SU-DHL-6 (cell line): Measurements from ENCODE around the gene CHRNA4.

Experiments used
- CTCF ChIP-seq: fragments of 200-600 bp; sonication (generic); IDR thresholded peaks from one replicate; pipeline ENCODE4 v1.5.1; 2017; ENCODE audit warnings: antibody characterized with exemption, mild to moderate bottlenecking, low read length, moderate library complexity; ENCODE audit not compliant: insufficient read depth, poor library complexity, severe bottlenecking
- EZH2phosphoT487 ChIP-seq: fragments of 200-600 bp; sonication (generic), shearing (Covaris generic); conservative IDR thresholded peaks from 2 replicates; pipeline ENCODE4 v1.6.1; 2018; ENCODE audit warnings: mild to moderate bottlenecking, antibody characterized with exemption, low read length, moderate library complexity, mixed read lengths

DNA sequence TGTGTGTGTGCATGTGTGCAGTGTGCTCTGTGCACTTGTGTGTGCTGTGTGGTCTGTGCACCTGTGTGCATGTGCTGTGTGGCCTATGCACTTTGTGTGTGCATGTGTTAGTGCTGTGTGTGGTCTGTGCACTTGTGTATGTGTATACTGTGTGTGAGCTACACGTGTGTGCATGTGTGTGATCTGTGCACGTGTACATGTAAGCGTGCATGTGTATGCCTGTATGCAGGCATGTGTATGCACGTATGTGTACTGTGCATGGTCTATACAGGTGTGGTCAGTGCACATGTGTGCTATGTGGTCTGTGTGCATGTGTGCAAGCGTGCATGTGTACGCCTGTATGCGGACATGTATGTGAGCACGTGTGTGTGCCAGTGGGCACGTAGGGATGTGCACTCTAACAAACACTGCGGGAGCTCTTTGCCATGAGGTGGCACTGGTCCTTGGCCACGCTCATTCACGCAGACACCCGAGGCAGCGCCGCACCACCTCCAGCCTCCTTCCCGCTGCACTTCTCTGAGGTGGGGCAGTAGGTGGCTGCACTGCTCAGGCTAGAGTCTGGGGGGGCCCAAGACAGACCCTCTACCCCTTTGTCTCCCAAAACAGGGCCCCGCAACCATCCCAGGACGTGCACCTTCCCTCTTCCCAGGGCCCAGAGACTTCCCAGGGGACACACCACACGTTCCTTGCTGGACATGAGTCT is 42.4 kb upstream of the CHRNA4 start:
- TF ChIP-seq CTCF, result no peak
- TF ChIP-seq EZH2phosphoT487, result no peak
